Middle frontal gyrus (tissue), 1 donor: ENCODE data around the gene NAAA.
"Not testable (repeated sequence)": the region's sequence is repeated elsewhere in the genome, so short reads cannot be mapped to it uniquely, and the experiment has no call there.

Experiments
- DNase-seq: peaks from one replicate; pipeline ENCODE4 v3.0.0-alpha.2; 2015; ENCODE audit warnings: low spot score; ENCODE audit errors: extremely low spot score

Gene NAAA

DNA sequence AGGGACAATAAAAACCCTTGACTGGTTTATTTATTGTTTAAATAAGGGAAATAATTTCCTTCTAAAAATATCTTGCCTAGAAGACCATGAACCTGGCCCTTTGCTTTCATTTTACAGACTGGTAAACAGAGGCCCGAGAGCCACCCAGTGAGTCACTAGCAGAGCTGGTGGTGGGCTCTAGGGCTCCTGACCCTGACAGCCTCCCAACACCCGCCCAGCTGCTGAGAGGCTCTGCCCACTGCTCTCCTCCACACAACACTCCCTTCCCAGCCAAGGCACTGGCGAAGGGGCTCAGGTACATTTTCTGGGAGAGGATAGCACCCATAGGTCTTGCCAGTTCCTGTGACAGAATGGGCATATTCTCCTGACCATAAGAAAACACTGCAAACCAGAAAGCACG lies 20.5 kb downstream of the NAAA start:
- DNase-seq = no peak

DNA sequence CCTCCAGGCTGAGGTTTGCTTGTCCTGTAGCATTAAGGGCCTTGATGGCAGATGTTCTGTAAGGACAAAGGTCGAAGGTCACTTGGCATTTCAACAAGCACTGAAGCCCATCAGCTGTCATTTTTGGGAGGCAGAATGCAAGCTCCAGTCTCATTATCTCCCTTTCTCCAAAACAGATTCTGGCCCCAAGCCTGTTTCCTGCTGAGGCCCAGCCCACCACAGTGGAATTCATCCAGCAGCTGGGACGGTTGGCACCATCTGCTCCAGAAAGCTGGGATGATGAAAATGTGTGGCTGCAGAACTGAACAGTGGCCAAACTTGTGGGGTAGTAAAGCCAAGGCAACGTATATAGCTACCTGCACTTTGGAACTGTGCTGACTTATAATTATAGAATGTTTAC lies 20.9 kb downstream of the NAAA start:
- DNase-seq = peak; percentile 62

DNA sequence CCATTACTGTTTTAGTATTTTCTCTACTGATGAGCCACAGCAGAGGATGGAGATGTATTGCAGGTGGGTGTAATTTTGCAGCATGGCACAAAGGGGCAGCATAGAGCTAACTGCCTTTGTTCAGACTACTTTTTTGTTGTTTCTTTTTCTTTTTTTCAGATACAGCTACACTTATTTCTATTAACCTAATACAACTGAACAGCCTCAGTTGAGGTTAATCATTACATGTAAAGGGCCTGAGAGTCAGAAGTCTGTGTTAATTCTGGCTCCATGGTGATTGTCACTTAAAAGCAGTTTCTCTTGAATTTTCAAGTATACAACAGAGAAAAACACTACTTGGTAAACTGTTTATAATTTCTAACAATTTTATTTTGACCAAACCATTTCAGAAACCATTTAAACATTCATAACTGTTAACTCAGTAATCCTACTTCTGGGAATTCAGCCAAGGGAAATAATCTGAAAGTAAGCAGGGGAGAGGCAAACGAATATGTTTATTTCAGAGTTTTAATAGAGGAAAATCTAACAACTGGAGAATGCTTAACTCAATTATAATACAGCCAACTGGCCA lies 24.6 kb downstream of the NAAA start:
- DNase-seq = peak; percentile 22

DNA sequence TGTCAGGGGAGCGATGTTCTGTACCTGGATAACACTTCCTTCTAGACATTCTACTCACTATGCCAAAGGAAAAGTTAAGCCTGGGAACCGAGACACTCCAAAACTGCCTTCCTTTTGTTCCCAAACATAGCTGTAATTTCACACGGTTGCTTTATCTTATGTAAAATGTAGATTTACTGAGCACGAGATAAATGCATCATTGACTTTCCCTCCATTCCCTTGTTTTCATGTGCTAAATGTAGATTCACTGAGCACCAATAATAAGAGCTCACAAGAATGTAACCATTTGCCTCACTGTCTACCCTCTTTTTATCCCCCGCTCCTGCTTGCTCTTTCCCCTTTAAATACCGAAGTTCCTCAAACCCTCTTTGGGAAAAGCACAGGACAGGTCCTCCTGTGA lies 27.8 kb downstream of the NAAA start:
- no peak for DNase-seq

DNA sequence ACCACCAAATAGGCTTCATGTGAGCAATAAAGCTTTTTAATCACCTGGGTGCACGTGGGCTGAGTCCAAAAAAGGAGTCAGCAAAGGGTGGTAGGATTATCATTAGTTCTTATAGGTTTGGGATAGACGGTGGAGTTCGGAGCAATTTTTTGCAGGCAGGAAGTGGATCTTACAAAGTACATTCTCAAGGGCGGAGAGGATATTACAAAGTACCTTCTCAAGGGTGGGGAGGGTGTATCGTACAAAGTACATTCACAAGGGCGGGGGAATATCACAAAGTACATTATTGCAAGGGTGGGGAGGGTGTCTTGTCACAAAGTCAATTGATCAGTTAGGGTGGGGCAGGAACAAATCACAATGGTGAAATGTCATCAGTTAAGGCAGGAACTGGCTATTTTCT lies 30.0 kb downstream of the NAAA start:
- DNase-seq = not testable (repeated sequence)

DNA sequence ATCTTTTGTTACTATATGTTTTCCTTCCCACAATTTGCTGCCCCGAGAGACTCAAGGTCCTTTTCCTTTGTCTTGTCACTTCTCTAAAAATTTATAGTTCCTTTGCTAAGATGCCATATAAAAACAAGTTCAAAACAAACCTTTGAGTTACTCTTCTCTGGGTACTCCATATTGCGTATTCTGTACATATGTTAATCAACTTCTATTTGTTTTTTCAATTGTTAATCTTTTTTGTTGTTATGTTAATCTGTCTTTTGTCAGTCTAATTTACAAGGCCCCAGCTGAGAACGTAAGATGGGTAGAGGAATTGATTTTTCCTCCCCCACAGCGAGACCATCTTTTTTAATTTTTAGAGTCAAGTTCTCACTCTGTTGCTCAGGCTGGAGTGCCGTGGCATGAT lies 31.4 kb downstream of the NAAA start:
- DNase-seq = no peak

DNA sequence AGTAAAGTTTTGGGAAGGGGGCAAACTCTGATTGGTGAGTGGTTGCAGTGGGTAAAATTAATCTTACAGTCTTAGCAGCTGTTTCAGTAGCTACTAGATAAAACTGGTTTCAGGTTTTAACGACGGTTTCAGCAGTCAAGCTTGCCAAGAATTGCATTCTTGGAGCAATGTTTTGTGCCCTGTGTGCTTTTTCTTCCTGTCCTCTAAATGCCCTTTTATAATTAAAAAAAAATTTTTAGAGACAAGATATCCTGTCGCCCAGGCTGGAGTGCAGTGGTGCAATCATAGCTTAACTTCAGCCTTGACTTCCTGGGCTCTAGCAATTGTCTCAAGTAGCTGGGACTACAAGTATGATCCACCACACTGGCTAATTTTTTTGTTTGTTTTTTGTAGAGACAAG lies 32.3 kb downstream of the NAAA start:
- no peak for DNase-seq

DNA sequence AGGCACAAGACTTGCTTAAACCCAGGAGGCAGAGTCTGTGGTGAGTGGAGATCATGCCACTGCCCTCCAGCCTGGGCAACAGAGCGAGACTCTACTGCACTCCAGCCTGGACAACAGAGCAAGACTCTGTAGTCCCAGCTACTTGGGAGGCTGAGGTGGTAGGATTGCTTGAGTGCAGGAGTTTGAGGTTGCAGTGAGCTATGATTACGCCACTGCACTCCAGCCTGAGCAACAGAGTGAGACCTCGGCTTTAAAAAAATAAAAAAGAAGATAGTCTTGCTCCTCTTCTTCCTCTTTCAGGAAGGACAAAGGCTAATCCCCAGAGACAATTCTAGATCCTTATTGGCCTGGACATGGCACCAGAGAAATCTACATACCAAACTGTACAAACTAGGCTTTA lies 32.8 kb downstream of the NAAA start:
- DNase-seq = no peak

DNA sequence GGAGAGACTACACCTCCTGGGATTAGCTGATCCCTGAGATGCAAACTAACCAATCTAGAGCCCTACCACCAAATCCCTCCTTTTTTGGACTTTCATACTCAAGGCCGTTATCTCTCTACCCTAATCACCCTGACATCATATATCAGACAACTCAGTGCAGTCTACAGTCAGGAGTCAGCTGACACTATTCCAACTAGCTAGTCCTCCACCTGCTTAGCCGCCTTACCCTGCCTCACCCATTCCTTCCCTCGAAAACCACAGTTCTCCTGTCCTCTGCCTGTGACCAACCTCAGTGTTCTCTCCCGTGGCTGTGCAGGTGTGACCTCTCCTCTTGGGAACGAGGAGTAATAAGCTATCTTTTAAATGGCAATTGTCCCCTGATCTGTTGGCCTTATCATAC lies 36.7 kb downstream of the NAAA start:
- no peak for DNase-seq

DNA sequence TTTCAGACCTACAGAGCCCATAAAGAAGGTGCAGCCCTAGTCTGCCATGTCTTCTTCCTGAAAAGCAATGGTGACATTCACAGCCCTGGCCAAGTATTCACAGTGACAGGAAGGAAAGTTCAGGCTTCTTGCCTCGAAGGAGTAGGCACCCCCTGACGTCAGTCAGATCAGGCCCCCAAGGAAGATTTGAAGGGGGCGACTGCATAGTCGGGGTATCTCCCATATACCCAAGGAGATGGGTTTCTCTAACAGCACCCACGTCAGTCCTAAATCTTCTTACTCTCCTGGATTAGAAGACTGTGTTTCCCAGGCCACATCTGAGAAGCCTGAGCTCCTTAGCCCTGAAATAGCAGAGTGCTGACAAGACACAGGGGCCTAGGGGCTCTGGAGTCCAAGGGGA lies 38.5 kb downstream of the NAAA start, which contains the start of gene PPEF2:
TSS of gene PPEF2 (minus strand) at position 101 of the 400 bp plus-strand sequence. CDS start 6,127 bp downstream, outside the sequence.
- DNase-seq = no peak

DNA sequence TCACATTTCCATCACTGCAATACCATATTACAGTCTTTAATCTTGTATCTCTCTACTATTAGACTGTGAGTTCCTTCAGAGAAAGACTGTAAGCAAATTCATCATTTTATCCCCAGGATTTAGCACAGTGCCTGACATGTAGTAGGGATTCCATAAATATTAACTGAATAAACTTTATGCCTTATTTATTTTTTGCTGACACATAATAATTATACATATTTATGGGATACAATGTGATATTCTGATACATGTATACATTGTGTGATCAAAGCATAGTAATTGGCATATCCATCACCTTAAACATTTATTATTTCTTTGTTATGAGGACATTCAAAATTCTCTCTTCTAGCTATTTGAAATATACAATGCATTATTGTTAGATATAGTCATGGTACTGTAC lies 42.3 kb downstream of the NAAA start:
- DNase-seq = no peak

DNA sequence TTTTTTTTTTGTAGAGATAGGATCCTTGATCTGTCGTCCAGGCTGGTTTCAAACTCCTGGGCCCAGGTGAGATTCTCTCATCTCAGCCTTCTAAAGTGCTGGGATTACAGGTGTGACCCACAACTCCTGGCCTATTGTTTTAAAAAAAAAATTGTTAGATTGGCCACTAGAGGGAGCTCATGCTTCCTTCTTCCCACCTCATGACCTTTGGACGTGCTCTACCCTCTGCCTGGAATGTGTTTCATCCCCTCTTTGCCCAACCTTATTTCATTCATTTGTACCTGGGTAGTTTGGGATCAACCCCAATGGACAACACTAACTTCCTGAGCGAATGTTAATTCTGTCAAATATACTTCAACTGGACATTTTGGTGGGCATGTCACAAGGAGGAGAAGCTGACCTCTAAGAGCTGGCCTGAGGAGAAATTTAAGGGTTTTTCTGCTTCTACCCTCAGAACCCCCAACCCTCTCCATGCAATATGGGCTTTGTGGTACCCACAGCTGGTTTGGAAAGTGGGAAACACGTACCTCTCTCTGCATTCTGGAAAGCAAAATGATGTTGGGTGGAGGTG lies 45.0 kb downstream of the NAAA start:
- DNase-seq = no peak

DNA sequence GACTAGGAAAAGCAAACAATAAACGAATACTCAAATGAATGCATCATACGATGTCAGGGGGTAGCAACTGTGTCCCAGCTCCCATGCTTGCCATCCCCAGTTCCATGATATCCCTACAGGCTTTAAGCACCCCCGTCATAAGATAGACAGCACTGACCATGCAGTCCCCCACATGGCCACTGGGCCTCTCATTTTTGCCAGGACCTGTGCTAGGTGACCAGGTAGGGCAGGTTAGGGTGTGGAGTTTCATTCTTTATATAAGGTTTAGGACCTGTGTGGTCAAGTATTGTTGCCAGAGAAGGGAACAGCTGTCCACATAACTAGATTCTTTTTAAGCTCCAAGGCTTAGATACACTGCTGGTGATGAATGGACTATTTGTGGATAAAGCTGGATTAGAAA lies 48.3 kb downstream of the NAAA start:
- no peak for DNase-seq

DNA sequence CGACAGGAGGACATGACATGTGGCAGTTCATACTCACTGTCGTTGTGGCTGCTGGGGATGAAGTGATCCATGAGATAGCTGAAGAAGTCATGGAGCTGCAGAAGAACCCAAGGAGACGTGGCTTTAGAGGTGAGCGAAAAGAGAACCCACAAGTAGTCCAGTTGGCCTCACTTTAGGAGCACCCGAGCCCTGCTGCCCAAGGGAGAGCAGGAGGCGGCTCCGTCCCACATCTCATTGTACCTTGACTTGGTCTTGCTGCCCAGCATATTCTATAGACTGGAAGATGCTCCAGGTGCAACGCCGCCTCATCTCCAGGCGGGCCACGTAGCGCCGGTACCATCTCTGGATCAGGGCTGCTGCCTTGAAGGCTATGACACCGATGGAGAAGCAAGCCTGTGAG lies 49.2 kb downstream of the NAAA start:
- DNase-seq = no peak

DNA sequence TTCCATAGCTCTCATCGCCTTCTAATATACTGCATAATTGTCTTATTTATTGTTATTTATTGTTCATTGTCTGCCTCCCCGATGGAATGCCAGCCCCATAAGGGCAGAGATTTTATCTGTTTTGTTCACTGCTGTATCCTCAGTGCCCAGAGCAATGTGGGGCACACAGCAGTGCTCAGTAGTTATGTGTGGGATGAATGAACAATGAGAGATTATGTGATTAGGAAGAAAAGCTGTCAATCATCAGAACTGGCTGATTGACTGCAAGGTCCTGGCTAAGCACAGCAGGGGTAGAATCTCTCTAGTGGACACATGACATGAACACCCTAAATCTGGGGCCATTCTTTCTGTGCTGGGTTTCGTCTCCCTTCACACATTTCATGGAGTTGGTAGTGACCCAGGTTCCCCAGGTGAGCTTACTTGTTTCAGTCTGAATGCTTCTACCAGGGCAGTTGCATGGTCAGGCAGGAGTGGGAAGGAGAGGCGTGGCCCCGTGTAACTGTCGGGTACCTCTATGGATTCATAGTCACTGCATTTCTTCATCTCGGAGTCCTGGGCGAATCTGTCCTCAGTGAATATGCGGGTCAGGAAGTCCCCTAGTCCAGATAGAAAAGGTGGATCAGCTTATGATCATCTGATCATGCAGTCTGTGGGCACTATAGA lies 51.1 kb downstream of the NAAA start:
- DNase-seq = no peak

DNA sequence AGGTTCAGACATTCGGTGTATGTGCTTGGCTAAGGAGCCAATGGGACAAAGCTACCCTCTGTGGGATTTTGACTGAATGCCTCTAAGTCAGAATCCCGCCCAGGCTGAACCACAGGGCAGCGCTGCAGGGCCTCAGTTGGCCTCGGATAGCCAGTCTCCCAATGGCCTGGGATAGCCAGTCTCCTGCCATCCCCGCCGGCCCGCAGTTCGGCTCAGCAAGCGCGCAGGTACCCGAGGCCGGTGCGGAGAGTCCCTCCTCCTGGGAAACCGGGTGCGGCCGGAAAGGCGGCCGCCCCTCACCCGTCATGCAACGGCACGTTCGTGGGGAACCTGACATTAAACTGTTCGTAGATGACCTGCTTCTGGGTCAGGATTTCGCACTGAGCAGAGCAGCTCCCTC lies 54.7 kb downstream of the NAAA start:
- no peak for DNase-seq

DNA sequence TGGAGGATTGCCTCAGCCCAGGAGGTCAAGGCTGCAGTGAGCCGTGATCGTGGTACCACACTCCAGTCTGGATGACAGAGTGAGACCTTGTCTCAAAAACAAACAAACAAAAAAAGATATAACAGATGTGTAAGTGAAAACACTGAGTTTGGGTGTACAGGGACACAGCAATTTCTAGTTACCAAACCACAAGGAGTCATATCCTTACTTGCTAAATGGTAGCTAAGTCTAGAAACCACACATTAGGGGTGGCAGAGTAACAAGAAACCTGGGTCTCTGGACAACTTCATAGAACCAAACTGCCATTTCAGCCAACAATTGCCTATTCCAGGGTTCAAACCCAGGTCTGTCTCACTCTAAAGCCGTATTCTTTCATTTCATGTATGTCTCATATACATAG lies 59.3 kb downstream of the NAAA start:
- no peak for DNase-seq

DNA sequence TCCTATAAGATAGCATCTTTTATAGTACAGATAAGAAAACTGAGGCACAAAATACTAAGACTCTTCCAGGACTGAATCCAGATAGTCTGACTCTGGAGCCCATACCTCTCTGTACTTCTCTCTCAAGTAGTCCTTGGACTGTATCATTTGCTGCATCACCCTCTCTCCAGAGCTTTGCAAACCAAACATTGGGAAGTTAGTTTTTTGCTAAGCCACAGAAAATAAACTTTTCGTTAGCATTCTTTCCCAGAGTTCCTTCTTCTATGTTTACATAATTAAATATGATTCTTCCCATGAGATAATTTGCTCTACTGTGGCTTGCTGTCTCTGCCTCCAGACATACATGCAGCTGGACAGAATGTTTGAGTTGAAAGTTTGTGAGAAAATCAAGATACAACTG lies 60.5 kb downstream of the NAAA start:
- no peak for DNase-seq

DNA sequence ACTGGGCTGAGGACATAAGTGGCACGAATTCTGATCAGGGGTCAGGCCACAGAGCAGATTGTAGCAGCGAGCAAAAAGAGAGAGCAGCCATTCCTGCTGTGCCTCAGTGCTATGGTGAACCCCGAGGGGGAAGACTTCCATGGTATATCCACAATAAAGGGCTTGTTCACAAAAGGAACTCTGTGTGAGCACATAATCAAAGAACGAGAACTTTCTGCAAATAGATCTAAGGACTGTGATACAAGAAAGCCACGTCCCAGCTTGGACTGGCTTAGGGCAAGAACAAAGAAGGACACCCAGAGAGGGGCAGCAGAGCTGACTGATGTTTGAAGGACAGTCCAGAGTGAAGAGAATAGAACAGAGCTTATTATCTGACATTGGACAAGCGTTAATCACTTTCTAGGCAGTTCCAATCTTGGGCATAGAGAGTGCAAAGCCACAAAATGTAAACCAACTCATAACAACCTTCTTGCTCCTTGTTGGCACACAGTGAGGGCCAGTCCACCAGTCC lies 62.5 kb downstream of the NAAA start:
- no peak for DNase-seq

DNA sequence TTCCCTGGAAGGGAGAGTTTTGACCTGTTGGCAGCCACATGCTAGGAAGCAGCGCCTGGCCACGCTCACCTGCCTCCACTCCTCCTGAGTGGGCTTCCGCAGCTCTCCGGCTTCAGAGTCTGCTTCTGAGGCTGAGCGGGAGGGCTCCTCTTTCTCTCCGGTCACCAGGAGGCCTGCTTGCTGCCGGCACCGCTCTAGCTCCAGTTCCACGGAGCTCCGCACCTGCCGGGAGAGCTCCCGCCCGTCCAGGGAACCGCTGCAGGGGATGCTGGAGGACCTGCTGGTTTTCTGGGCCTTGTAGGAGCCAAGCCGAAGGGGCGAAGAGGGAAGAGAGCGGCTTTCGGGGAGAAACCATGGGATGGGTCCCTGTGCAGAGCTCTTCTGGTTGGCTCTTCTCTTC lies 64.6 kb downstream of the NAAA start:
- DNase-seq = no peak

DNA sequence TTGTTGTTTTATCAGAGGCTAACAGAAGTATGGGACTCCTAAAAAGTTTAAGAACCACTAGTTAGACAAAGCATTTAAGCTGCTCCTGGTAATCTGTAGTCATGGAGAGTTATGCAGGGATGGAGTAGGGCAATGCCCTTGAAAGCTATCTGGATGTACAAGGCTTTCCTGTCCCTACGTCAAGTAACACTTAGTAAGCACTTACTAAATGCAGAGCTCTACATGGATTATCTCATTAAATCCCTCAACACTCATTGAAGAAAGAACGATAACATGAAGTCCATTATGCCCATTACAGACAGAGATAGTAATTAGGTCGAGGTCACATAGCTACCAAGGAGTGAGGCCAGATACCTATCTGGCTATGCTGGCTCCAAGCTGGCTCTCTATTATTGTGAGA lies 71.7 kb downstream of the NAAA start:
- no peak for DNase-seq

DNA sequence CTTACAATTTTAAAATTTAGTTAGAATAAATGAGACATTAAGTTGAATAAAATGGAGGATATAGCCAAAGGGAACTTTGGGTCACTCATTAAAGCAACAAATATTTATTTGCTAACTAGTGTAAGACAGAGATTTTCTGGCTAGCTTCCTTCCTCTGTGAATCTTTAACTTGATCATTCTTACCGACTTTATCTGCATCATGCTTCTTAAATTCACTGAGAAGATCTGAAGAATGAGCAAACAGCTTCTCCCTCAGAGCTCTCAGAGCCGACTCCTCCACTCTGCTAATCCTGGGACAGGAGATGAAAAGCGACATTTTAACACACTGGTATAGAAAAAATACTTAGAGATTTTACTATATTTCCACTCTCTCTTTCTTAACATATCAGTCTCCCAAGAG lies 73.7 kb downstream of the NAAA start:
- DNase-seq = no peak
